WI38 (cell line): ENCODE measurements around the gene CD3E.

Experiments used
- H3K4me3 ChIP-seq: 2 replicates; pipeline ENCODE4 v1.5.1; 2011; ENCODE audit warnings: low read depth, mild to moderate bottlenecking, control low read depth, low read length
- TF ChIP-seq, protein P1 (sequence below): IDR thresholded peaks from 2 replicates; pipeline ENCODE4 v1.5.1; 2012; ENCODE audit warnings: low read depth, mild to moderate bottlenecking, control low read depth, low read length

Gene CD3E

GRCh38 chr11:118304568-118305248 lies at the start of gene CD3E:
CD3E (plus strand) TSS chr11:118304730; CDS start chr11:118304953, 223 bp downstream.
- no peak within 1 kb of the TSS for H3K4me3 ChIP-seq
- TF ChIP-seq, protein P1, sequence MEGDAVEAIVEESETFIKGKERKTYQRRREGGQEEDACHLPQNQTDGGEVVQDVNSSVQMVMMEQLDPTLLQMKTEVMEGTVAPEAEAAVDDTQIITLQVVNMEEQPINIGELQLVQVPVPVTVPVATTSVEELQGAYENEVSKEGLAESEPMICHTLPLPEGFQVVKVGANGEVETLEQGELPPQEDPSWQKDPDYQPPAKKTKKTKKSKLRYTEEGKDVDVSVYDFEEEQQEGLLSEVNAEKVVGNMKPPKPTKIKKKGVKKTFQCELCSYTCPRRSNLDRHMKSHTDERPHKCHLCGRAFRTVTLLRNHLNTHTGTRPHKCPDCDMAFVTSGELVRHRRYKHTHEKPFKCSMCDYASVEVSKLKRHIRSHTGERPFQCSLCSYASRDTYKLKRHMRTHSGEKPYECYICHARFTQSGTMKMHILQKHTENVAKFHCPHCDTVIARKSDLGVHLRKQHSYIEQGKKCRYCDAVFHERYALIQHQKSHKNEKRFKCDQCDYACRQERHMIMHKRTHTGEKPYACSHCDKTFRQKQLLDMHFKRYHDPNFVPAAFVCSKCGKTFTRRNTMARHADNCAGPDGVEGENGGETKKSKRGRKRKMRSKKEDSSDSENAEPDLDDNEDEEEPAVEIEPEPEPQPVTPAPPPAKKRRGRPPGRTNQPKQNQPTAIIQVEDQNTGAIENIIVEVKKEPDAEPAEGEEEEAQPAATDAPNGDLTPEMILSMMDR, result no peak

GRCh38 chr11:118258410-118258809 lies 46.1 kb upstream of the CD3E start:
- TF ChIP-seq, protein P1, result no peak
- no peak overlapping the region for H3K4me3 ChIP-seq

DNA sequence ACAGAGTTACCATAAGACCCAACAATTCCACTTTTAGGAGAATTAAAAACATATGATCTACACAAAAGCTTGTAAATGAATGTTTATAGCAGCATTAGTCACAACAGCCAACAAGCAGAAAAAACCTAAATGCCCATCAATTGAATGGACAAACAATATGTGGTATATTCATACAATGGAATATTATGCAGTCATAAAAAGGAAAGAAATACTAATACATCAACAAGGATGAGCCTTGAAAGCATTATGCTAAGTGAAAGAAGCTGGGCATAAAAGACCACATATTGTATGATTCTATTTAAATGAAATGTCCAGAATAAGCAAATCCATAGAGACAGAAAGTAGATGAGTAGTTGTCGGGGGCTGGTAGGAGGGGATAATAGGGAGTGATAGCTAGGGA lies 45.4 kb upstream of the CD3E start:
- TF ChIP-seq, protein P1, result no peak
- no peak overlapping the region for H3K4me3 ChIP-seq

GRCh38 chr11:118260353-118260752 lies 44.2 kb upstream of the CD3E start:
- TF ChIP-seq, protein P1, result no peak
- no peak overlapping the region for H3K4me3 ChIP-seq

DNA sequence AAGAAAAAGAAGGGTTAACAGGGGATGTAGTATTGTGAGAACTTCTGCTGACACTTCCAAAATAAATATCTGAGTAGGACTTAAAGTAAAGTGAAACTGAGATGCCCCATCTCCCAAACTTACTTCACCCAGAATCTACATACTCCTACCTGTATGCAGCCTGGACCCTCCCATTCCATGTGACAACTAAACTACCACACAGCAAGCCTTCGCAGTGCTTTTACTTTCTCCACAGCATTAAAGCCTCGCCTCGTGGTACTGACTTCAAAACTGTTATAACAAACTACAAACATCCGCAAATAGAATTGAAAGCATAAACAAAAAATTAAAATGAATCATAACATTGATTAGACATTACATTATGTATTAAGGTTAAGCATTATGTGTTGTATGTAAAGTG lies 41.4 kb upstream of the CD3E start:
- TF ChIP-seq, protein P1, result no peak
- no peak overlapping the region for H3K4me3 ChIP-seq

DNA sequence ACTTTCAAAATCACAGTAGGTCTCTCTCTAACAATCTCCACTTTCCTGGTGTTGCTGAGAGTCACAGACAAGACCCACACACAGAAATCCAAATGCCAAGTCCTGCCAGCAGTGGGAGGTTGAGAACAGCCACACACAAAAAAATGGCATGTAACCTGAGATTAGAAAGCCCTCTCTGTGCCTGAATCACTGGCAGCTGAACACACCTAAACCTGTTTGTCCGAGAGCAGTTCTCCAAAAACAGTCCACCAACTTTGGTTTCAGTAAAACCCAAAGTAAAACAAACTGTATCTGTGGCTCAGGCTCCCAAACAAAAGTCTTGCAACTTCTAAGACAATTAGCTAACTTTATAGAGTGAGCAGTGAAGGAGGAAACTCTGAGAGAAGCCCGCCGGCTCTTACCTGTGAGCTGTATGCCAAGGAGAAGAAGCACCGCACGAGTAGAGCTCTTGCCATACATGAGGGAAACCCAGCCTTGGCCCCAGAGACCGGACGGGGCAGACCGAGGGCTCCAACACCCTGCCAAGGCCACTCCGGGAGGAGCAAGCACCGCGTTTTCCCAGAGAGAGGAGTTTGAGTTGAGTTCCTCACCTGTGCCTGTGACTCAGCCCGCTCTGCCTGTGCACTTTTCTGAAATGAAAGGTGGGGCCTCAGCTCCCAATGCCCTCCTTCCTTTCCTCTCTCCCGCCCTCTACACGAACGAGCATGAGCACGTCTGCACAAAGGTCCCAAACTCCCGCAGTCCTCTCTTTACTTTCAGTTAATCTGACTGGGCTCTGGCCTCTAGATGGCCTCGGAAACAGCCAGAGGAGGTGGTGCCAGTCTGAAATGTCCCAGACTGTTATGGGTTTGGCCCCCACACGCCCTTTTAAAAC lies 40.6 kb upstream of the CD3E start, which contains the start of gene MPZL2:
Gene MPZL2, minus strand, starts transcription at position 603 of the 874 bp plus-strand sequence. Its CDS starts 144 bp downstream, at position 459.
- no peak within 1 kb of the TSS for H3K4me3 ChIP-seq
- TF ChIP-seq, protein P1, result no peak
